SK-N-SH (cell line): ENCODE data around the gene FAM177B.

Experiments used
- CHD2 ChIP-seq: fragments of 150-350 bp; IDR thresholded peaks from 2 replicates; pipeline ENCODE4 v1.6.1; 2018; ENCODE audit warnings: low read length; ENCODE audit not compliant: partially characterized antibody
- CTCF ChIP-seq: fragments of 200-600 bp; sonication (generic); IDR thresholded peaks from 2 replicates; pipeline ENCODE4 v1.6.1; 2017; ENCODE audit warnings: antibody characterized with exemption, mild to moderate bottlenecking, moderate library complexity
- EP300 ChIP-seq, 2 experiments: IDR thresholded peaks; 2 replicates each; pipeline versions ENCODE4 v1.4.0 to v1.6.1; 2012; ENCODE audit warnings: borderline replicate concordance in 1 of 2, low read depth in 1 of 2, low read length in 1 of 2
- EZH2phosphoT487 ChIP-seq: fragments of 200-600 bp; sonication (generic); IDR thresholded peaks from 2 replicates; pipeline ENCODE4 v1.6.1; 2017; ENCODE audit warnings: low read depth, mixed run types, mild to moderate bottlenecking, antibody characterized with exemption, moderate library complexity, borderline replicate concordance
- FOXJ3 ChIP-seq: sonication (generic); formaldehyde crosslinking; IDR thresholded peaks from 2 replicates; pipeline ENCODE4 v1.5.1; 2020; ENCODE audit warnings: mild to moderate bottlenecking, missing genetic modification reagents
- GABPA ChIP-seq: IDR thresholded peaks from 2 replicates; pipeline ENCODE4 v1.4.0; 2012; ENCODE audit warnings: low read depth, mild to moderate bottlenecking
- JUND ChIP-seq: IDR thresholded peaks from 2 replicates; pipeline ENCODE4 v1.4.0; 2012
- POLR2AphosphoS5 ChIP-seq: IDR thresholded peaks from 2 replicates; pipeline ENCODE4 v1.6.1; 2012; ENCODE audit warnings: low read depth, low read length
- RAD21 ChIP-seq: IDR thresholded peaks from 2 replicates; pipeline ENCODE4 v1.6.1; 2012; ENCODE audit warnings: mild to moderate bottlenecking, low read length
- SIN3A ChIP-seq: IDR thresholded peaks from 2 replicates; pipeline ENCODE4 v1.6.1; 2012; ENCODE audit warnings: low read depth, mild to moderate bottlenecking, low read length, moderate library complexity, borderline replicate concordance
- TAF1 ChIP-seq: IDR thresholded peaks from 2 replicates; pipeline ENCODE4 v1.6.1; 2012; ENCODE audit warnings: low read depth, mild to moderate bottlenecking, low read length, moderate library complexity, borderline replicate concordance
- TF ChIP-seq, protein P1 (sequence below): fragments of 150-350 bp; IDR thresholded peaks from 2 replicates; pipeline ENCODE4 v1.6.1; 2017; ENCODE audit warnings: antibody characterized with exemption, low read length, low read depth, borderline replicate concordance
- TF ChIP-seq, protein P2 (sequence below): IDR thresholded peaks from 2 replicates; pipeline ENCODE4 v1.4.0; 2012; ENCODE audit warnings: low read depth
- TF ChIP-seq, protein P3 (sequence below): IDR thresholded peaks from 2 replicates; pipeline ENCODE4 v1.6.1; 2012; ENCODE audit warnings: mild to moderate bottlenecking, low read depth, low read length, moderate library complexity

- TF ChIP-seq TAF1 (no peak), GABPA (no peak), CTCF (no peak), CHD2 (no peak), JUND (no peak), POLR2AphosphoS5 (no peak), RAD21 (no peak), EZH2phosphoT487 (no peak), SIN3A (no peak), EP300 (IDR thresholded peaks at IDR 0.05; ENCODE audit: borderline replicate concordance in 1 of 2, low read depth in 1 of 2, low read length in 1 of 2) (no peak), FOXJ3 (CRISPR knock-in tag) (no peak)
- TF ChIP-seq, protein P1, sequence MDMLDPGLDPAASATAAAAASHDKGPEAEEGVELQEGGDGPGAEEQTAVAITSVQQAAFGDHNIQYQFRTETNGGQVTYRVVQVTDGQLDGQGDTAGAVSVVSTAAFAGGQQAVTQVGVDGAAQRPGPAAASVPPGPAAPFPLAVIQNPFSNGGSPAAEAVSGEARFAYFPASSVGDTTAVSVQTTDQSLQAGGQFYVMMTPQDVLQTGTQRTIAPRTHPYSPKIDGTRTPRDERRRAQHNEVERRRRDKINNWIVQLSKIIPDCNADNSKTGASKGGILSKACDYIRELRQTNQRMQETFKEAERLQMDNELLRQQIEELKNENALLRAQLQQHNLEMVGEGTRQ, result no peak
- TF ChIP-seq, protein P2, sequence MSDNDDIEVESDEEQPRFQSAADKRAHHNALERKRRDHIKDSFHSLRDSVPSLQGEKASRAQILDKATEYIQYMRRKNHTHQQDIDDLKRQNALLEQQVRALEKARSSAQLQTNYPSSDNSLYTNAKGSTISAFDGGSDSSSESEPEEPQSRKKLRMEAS, result no peak
- TF ChIP-seq, protein P3, sequence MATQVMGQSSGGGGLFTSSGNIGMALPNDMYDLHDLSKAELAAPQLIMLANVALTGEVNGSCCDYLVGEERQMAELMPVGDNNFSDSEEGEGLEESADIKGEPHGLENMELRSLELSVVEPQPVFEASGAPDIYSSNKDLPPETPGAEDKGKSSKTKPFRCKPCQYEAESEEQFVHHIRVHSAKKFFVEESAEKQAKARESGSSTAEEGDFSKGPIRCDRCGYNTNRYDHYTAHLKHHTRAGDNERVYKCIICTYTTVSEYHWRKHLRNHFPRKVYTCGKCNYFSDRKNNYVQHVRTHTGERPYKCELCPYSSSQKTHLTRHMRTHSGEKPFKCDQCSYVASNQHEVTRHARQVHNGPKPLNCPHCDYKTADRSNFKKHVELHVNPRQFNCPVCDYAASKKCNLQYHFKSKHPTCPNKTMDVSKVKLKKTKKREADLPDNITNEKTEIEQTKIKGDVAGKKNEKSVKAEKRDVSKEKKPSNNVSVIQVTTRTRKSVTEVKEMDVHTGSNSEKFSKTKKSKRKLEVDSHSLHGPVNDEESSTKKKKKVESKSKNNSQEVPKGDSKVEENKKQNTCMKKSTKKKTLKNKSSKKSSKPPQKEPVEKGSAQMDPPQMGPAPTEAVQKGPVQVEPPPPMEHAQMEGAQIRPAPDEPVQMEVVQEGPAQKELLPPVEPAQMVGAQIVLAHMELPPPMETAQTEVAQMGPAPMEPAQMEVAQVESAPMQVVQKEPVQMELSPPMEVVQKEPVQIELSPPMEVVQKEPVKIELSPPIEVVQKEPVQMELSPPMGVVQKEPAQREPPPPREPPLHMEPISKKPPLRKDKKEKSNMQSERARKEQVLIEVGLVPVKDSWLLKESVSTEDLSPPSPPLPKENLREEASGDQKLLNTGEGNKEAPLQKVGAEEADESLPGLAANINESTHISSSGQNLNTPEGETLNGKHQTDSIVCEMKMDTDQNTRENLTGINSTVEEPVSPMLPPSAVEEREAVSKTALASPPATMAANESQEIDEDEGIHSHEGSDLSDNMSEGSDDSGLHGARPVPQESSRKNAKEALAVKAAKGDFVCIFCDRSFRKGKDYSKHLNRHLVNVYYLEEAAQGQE, result no peak
These were observed 42.1 kb upstream of the FAM177B start for GRCh38 chr1:222694927-222695326.
